Measurements from ENCODE around the gene UQCR11. TPM values are rescaled to one million over a fixed set of nuclear protein-coding genes. Genes with fewer than 3 reads are reported as not detected.

Gene UQCR11
- total and polyA plus RNA-seq, 2 of the 8 experiments (the other 6 are each of a cell fraction or from before 2014, with no cell fraction given), result 162 to 171 TPM

GRCh38 chr19:1570836-1571235 lies 34.4 kb downstream of the UQCR11 start:
- H3K14ac ChIP-seq (ENCODE audit: insufficient read length), result no peak overlapping the region
- no peak overlapping the region for H2BK120ac ChIP-seq (replicated peaks; ENCODE audit: low read depth, low read length)
- no peak overlapping the region for H4K5ac ChIP-seq (ENCODE audit: insufficient read length, low read depth, low read length)
- 93% methylated on average over 13 of the region's 13 CpGs; no CpG with 5 or more reads in 1 of the 2 experiments for WGBS, 2 experiments (ENCODE audit: extremely low coverage in 1 of 2, insufficient coverage in 1 of 2, insufficient read length in 1 of 2, insufficient replicate concordance in 2 of 2, low coverage in 1 of 2, low lambda C conversion rate in 2 of 2, missing lambda C conversion rate in 1 of 2)
- no peak overlapping the region for H3K27ac ChIP-seq (ENCODE audit: low read depth, low read length)
- no peak overlapping the region for H3K56ac ChIP-seq (replicated peaks; ENCODE audit: insufficient read length, low read depth, low read length)
- H3K27me3 ChIP-seq (replicated peaks in 1 of 4; ENCODE audit: control insufficient read depth in 3 of 4, extremely low read depth in 1 of 4, insufficient read depth in 3 of 4, low read length in 3 of 4), result peaks cover 8 to 26% (median 14%) of the 10 kb centered on the region in 4 experiments
- H3K23ac ChIP-seq (ENCODE audit: insufficient read length), result no peak overlapping the region
- no peak overlapping the region for H2BK12ac ChIP-seq (ENCODE audit: low read depth, low read length)
- H3K36me3 ChIP-seq (ENCODE audit: control insufficient read depth in 2 of 4, insufficient read depth in 4 of 4, low read length in 3 of 4), result no peaks in the 10 kb centered on the region; a peak in 1 of 8 replicates
- DNase-seq (ENCODE audit: low read depth in 1 of 2, low spot score in 2 of 2), result no peak
- H4K91ac ChIP-seq (replicated peaks; ENCODE audit: insufficient read length, low read length), result no peak overlapping the region
- peaks cover 3 to 6% of the 10 kb centered on the region in 2 experiments for H4K20me1 ChIP-seq (replicated peaks in 1 of 2; ENCODE audit: control insufficient read depth in 1 of 2, insufficient read depth in 2 of 2, low read length in 2 of 2)
- POLR2A ChIA-PET (ENCODE audit: partially characterized antibody), result interaction anchor here (0.9 kb wide), 2 partner anchors 15 to 20 kb away, joined by 3 to 5 read pairs; no protein-coding TSS in a partner anchor
- no peak overlapping the region for H2AFZ ChIP-seq (ENCODE audit: low read length)
- H3K4me2 ChIP-seq (ENCODE audit: insufficient read depth in 1 of 2, low read depth in 2 of 2, low read length in 2 of 2), result no peak overlapping the region
- no peak for FAIRE-seq
- no peak overlapping the region for H3K9ac ChIP-seq (replicated peaks in 1 of 4; ENCODE audit: extremely low read depth in 1 of 4, low read depth in 3 of 4, low read length in 3 of 4)
- no peak overlapping the region for H3K4ac ChIP-seq (replicated peaks; ENCODE audit: insufficient read length, low read depth, low read length)
- no peak overlapping the region for H2BK5ac ChIP-seq (ENCODE audit: low read depth, low read length)
- peaks cover 4% of the 10 kb centered on the region; the same call in 1 of the 2 replicates for H3K79me1 ChIP-seq (ENCODE audit: low read depth, low read length)
- H2BK15ac ChIP-seq (ENCODE audit: low read length), result no peak overlapping the region
- H3K79me2 ChIP-seq (ENCODE audit: control insufficient read depth in 1 of 2, insufficient read depth in 2 of 2, low read length in 2 of 2), result peaks cover 4 to 12% of the 10 kb centered on the region in 2 experiments
- H3K4me3 ChIP-seq (ENCODE audit: extremely low read depth in 1 of 4, insufficient read depth in 2 of 4, low read depth in 3 of 4, low read length in 4 of 4), result no peak overlapping the region
- peaks cover 0 to 8% of the 10 kb centered on the region in 2 experiments; a peak in 2 of 4 replicates for H3K9me3 ChIP-seq (ENCODE audit: insufficient read depth in 2 of 2, low read depth in 1 of 2, low read length in 1 of 2)
- CTCF ChIA-PET (ENCODE audit: partially characterized antibody), result interaction anchor here (1.4 kb wide), 1 partner anchor 24 kb away, joined by 6 read pairs; no protein-coding TSS in a partner anchor
- H2AK5ac ChIP-seq (ENCODE audit: low read depth, low read length), result no peak overlapping the region
- H4K8ac ChIP-seq (ENCODE audit: extremely low read depth, insufficient read depth, low read length), result no peak overlapping the region
- peaks cover 0 to 7% (median 3%) of the 10 kb centered on the region in 4 experiments; a peak in 6 of 7 replicates for H3K4me1 ChIP-seq (replicated peaks in 1 of 4; ENCODE audit: control insufficient read depth in 3 of 4, insufficient read depth in 4 of 4, low read length in 3 of 4)
- H3K18ac ChIP-seq (ENCODE audit: extremely low read depth, low read length), result no peak overlapping the region
- H2BK20ac ChIP-seq (ENCODE audit: low read length), result no peak overlapping the region
- H3K23me2 ChIP-seq (ENCODE audit: low read depth, low read length), result peaks cover 3% of the 10 kb centered on the region; the same call in 1 of the 2 replicates
- TF ChIP-seq SP1 (IDR thresholded peaks at IDR 0.05; ENCODE audit: low read depth, low read length) (no peak), TAF1 (IDR thresholded peaks at IDR 0.05; ENCODE audit: low read depth, low read length) (no peak), ATF3 (IDR thresholded peaks at IDR 0.05; ENCODE audit: insufficient read depth, low read depth, low read length) (no peak), RBBP5 (IDR thresholded peaks at IDR 0.05; ENCODE audit: borderline replicate concordance, low read depth, low read length) (no peak), SRF (IDR thresholded peaks at IDR 0.05; ENCODE audit: low read depth, low read length) (no peak)
- TF ChIP-seq, protein P1, sequence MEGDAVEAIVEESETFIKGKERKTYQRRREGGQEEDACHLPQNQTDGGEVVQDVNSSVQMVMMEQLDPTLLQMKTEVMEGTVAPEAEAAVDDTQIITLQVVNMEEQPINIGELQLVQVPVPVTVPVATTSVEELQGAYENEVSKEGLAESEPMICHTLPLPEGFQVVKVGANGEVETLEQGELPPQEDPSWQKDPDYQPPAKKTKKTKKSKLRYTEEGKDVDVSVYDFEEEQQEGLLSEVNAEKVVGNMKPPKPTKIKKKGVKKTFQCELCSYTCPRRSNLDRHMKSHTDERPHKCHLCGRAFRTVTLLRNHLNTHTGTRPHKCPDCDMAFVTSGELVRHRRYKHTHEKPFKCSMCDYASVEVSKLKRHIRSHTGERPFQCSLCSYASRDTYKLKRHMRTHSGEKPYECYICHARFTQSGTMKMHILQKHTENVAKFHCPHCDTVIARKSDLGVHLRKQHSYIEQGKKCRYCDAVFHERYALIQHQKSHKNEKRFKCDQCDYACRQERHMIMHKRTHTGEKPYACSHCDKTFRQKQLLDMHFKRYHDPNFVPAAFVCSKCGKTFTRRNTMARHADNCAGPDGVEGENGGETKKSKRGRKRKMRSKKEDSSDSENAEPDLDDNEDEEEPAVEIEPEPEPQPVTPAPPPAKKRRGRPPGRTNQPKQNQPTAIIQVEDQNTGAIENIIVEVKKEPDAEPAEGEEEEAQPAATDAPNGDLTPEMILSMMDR (IDR thresholded peaks at IDR 0.05; ENCODE audit: control extremely low read depth in 1 of 3, insufficient read depth in 1 of 3, low read depth in 1 of 3, low read length in 3 of 3), result no peak
